Central memory CD4-positive, alpha-beta T cell (primary cell): ENCODE measurements around the gene ALDH7A1.

ENCODE experiments used
- DNase-seq: peaks from one replicate; pipeline ENCODE4 v3.0.0; 2022

ALDH7A1 gene

DNA sequence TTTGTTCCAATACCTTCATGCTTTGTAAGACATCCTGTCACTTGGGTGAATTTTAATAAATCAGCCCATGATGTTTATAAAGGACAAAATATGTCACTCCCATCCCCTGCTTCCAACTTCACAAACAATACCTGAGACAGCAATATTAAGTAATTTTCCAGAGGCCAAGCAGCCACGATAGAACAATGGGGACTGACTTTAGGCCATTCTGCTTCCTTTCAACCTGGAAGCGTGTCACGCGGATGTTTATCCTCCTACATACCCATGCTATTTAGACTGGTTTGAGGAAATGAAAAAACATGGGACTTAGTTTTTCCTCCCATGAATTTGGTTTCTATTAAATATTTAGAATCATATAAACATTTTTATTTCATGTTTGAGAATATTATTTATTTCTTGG lies 88.9 kb downstream of the ALDH7A1 start:
- no peak for DNase-seq

DNA sequence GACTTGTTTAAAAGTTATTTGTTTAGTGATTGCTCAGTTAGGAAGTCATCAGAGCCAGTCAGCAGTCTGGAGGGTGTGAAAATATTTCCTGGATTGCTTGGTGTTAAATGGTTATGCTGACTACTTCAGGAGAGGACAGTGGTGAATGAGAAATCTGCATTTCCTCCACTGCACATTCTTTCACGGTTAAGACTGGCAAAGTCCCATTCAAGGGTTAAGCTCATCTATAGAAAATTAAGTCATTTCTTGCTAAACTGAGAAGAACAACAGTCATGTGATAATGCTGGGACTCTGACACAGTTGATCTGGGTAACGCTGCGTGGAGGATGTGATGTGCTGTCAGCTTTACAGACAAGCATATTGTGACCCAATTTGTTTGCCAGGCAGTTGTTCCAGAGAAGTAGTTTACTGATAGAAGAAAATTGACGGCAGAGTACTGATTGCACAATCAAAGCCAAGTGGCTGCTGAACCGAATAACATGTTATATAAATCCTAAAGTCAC lies 91.4 kb downstream of the ALDH7A1 start:
- peak; percentile 31 for DNase-seq

DNA sequence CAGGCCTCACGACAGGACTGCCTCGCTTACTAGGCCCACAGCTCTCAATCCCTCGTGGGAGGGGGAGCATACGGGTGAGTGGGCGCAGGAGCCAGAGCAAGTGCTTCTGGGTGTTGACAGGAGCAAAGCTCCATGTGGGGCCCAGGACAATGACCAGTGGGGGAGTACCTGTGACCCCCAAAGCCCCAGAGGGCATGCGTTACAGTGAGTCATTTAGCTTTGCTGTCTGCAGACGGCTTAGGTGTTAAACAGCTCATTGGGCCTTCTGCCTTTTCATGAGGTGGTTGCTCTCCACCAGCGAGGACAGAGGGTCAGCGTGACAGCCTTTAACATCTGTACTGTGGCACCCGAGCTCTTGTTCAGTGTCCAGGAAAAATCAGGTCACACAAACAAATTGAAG lies 93.6 kb downstream of the ALDH7A1 start:
- DNase-seq, result no peak

DNA sequence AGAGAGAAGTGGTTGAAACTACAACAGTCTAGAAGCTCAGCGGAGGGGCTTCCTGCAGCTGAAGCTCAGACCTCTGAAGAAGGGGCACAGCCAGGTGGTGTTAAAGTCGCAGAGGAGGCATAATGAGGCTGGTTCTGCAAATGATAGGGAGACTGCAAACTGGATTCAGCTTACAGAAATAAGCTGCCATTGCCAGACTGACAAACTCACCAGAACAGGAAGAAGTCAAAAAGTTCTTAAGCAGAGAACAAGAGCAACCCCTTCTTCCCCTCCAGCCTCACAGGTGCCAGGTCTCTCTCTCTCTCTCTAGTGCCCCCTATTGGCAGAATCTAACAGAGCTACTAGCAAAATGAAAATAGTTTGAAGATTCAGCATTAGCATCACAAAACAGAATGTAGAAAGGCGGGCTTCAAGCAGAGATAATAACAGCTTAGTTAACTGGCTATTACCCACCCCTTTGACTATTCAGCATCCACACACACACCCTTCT lies 95.1 kb downstream of the ALDH7A1 start:
- peak; percentile 52 for DNase-seq

DNA sequence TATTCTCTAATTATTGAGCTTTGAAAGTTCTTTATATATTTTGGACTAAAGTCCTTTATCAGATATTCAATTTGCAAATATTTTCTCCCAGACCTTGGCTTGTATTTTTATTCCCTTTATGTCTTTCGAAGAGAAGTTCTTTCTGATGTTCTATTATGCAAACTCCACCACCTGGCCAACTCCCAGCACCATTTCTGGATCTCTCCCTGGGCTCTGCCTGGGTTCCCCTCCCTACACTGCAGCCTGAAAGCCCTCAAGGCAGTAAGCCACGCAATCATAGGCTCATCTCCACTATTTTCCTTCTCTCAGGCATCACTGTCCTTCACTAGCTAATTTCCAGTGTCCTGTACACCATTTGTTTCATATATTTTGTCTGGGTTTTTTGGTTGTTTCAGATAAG lies 95.7 kb downstream of the ALDH7A1 start:
- no peak for DNase-seq

DNA sequence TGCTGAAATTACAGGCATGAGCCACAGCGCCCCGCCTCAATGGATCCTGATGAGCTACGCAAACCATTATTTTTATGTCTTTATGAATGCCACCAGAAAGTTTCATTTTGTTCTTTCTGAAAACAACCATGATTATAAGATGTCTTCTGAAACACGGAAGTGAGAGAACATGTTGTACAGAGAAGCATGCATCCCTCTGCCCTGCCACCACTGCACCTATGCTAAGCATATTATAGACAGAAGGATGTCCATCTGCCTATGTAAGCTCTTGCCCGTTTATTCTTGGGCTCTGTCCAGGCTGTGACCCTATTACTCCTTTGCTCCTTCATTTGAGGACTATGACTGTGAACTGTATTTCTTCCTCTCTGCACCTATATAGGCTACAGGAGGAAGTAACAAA lies 97.5 kb downstream of the ALDH7A1 start:
- DNase-seq, result no peak

DNA sequence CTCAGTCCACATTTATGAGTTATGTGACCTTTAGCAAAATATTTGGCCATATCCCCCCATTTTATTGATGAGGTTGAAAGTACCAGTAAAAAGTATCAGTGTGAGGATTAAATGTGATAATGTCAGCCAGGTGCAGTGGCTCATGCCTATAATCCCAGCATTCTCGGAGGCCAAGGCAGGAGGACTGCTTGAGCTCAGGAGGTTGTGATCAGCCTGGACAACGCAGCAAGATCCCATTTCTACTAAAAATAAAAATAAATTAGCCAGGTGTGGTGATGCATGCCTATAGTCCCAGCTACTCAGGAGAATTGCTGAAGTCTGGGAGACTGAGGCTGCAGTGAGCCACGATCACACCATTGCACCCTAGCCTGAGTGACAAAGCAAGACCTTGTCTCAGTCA lies 100.6 kb downstream of the ALDH7A1 start:
- no peak for DNase-seq

DNA sequence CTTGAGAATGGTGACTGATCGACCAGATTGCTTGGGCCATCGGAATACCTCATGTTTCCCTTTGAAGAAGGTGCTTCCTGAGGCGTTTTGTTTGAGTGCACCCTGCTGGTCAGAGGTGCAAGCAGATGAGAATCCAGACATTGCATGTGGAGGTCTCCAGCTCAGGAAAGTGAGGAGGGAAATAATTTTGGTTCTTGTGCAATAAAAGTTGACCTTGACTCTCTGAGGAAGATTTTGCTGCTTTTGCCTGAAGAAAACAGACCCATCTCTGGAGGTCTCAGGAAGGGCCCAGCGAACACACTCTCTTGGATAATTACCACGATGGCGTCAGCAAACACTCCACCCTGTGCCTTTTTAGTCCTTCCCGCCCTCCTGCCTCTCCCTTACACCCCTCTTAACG lies 102.1 kb downstream of the ALDH7A1 start:
- no peak for DNase-seq

DNA sequence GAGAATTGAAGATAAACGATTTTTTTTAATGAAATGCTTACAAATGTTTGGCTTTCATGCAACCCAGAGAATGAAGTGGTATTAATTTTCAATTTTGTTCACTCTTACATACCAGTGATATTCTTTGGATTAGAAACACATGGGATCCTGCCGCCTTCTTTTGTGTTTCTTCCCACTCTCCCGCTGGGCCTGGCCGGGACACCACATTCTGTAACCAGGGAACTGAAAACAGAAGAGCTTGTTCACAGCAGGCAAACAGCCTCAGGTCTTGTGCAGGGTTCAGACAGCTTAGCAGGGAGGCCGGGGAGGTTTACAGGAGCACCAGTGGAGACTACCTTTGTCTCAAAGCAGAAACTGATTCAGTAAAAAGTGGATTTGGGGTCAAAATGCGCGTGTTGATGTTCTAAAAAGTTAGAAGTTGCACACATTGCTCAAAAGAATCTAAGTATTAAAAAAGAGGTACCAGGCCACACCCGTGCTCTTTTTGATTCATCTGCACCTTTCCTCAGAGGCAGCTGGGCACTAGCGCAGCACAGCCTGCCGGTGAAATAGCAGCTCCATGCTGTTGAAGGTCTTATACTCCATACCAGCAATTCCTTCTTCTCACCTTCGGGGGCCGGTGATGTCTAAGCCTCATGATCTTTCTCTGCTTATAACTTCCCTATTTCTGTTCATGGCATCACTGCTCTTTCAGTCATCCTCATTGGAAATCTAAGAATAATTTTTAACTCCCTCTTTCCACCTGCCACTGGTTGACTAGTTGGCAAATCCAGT lies 104.7 kb downstream of the ALDH7A1 start:
- DNase-seq, result no peak

DNA sequence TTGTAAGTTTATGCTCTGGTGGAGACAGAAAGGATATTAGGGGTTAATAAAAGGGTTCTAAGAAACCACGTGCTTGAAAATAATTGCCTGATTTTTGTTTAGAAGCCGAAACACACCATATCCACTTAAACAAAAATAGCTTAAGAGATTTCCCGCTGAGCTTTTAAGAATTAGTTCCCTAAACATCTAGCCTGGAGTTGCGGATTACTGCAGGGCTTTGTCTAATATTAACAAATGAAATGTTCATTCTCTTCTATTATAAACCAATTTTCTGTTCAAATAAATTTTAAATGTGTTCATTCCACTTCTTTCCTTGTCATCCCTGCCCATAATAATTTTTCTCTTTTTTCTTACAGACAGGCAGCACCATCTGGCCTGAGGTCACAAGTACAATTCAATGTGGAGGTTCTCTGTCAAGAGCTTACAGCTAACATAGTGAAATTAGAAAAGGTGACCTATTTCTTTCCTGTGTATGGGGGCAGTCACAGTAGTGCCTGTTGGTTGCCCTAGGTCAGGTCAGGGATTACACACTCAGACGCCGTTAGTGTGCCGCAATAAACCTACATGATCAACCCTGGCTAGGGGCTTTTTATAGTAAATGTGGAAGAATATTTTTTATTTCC lies 106.5 kb downstream of the ALDH7A1 start:
- DNase-seq, result no peak

DNA sequence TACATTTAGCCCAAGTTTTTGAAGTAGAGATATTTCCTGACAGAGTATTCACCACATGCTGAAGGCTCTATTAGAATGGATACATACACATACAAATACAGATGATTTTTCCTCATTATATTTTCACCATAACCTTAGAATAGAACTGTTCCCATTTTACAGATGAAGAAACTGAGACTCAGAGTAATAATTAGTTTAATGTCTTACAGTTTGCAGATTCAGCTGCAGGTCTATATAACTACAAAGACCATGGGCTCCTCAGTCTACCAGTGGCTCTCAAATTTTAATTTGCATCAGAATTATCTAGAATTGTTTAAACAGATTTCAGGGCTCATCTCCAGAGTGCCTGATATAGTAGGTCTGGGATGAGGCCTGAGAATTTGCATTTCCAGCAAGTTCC lies 107.4 kb downstream of the ALDH7A1 start:
- no peak for DNase-seq

DNA sequence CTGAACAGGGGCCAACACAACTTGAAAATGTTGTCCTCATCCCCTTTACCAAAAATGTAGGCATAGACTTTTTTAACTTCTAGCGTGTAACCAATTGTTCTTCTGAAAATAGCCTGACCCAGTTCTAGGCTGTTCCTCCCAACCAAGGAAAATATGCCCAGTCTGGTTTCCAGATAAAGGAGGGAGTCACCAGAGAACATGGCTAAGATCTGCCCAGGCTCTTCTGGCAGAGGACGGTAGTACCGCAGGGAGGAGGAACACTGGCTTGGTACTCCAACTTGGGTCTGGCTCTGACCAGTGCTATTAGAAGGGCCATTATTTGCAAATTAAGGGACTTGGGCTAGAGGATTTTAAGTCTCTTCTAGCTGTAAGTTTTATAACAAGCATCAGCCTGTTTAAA lies 108.7 kb downstream of the ALDH7A1 start:
- no peak for DNase-seq

DNA sequence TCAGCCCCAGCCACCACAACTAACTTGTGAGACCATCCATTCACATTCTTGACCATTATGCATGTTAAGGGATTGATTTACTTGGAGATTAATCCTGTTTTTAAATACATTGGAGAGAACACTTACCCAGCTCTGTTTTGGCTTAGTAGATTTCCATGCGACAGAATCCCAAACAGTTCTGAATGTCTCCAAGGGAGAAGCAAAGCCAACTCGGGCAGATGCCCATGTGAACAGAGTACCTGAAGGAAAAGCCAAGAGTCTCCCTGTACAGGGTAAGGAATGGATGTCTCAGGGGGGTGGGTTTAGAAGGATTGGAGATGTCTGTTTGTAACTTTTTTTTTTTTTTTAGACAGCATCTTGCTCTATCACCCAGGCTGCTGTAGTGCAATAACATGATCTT lies 110.8 kb downstream of the ALDH7A1 start:
- no peak for DNase-seq

DNA sequence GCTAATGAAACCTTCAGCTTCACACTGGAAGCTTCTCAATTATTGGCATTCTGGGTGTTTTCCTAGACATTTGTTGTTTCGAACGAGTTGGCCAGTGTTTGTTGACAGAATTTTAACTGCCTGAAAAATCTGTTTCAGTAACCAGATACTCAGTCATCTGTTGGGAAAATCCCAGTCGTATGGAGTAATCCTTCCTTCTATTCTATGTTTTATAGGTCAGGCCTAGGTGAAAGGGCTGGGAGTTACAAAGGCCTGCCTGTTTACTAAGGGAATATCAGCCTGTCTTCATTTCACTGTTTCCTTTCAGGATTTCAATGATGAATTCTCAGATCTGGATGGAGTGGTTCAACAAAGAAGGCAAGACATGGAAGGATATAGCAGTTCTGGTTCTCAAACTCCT lies 111.9 kb downstream of the ALDH7A1 start:
- no peak for DNase-seq

DNA sequence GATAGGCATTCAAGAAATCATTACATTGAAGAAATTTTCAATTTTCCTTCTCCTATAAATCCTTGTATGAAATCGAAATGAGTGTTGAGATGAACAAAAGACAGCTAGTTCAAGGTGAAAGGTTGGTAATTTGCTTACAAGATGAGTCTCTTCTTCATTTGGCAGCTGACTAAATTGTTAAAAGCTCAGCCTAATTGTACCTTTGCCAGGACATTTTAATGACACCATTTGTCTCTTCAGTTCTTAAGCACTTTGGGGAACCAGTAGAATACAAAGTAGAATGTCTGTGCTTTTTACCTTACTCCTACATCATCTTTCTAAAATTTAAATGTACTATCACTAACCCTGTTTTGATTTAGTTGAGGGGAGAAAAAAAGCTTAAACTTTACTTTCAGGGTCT lies 112.4 kb downstream of the ALDH7A1 start:
- no peak for DNase-seq

DNA sequence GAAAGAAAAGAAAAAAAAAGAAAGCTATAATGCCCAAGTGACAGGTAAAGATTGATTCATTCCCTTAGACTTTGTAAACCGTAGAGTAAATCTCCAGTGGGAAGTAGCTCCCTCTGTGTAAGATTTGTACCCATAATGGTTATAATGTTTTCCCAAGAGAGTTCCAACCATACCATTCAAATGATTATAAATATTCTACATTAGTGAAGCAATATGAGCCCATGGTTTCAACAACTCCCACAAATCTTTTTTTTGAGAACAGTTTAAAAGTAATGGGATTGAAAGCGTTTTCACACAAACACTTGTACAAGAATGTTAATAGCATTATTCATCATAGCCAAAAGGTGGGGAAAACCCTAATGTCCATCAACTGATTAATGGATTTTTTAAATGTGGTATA lies 113.8 kb downstream of the ALDH7A1 start:
- DNase-seq, result no peak
